ENCODE data around the gene SNRK. TPM values are rescaled to one million over a fixed set of nuclear protein-coding genes. Genes with fewer than 3 reads are reported as not detected.

Gene SNRK
- total RNA-seq, 1 experiment from 2014 or later = 14.4 TPM

GRCh38 chr3:43346978-43347749 is 60.8 kb downstream of the SNRK start:
- POLR2A ChIA-PET (ENCODE audit: unreplicated experiment) = no interaction called here
- Histone ChIP-seq H3K27me3 (ENCODE audit: insufficient read depth, low read depth) (no peaks in the 10 kb centered on the region), H3K9me2 (ENCODE audit: insufficient read depth) (no peaks in the 10 kb centered on the region), H3K4me1 (replicated peaks; ENCODE audit: insufficient read depth) (no peaks in the 10 kb centered on the region), H3K27ac (no peak overlapping the region), H3K36me3 (ENCODE audit: low read depth) (peaks cover 11% of the 10 kb centered on the region; the same call in 1 of the 2 replicates), H3K4me3 (no peak overlapping the region), H3K4me2 (no peak overlapping the region), H3F3A (ENCODE audit: insufficient read depth, low read depth) (no peaks in the 10 kb centered on the region), H3K9me3 (ENCODE audit: insufficient read depth, low read depth) (no peaks in the 10 kb centered on the region), H4K20me1 (ENCODE audit: insufficient read depth) (no peaks in the 10 kb centered on the region), H2AFZ (no peak overlapping the region), H3K79me2 (ENCODE audit: low read depth) (no peaks in the 10 kb centered on the region)
- no TSS peak for BruUV-seq (replicated peaks)
- DNase-seq = no peak
- TF ChIP-seq EZH2 (IDR thresholded peaks at IDR 0.05; ENCODE audit: low read depth) = no peak
- TF ChIP-seq, protein P1, sequence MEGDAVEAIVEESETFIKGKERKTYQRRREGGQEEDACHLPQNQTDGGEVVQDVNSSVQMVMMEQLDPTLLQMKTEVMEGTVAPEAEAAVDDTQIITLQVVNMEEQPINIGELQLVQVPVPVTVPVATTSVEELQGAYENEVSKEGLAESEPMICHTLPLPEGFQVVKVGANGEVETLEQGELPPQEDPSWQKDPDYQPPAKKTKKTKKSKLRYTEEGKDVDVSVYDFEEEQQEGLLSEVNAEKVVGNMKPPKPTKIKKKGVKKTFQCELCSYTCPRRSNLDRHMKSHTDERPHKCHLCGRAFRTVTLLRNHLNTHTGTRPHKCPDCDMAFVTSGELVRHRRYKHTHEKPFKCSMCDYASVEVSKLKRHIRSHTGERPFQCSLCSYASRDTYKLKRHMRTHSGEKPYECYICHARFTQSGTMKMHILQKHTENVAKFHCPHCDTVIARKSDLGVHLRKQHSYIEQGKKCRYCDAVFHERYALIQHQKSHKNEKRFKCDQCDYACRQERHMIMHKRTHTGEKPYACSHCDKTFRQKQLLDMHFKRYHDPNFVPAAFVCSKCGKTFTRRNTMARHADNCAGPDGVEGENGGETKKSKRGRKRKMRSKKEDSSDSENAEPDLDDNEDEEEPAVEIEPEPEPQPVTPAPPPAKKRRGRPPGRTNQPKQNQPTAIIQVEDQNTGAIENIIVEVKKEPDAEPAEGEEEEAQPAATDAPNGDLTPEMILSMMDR (conservative IDR thresholded peaks at IDR 0.05) = no peak
- intact Hi-C loops (cut with micrococcal nuclease; ENCODE audit: unreplicated experiment) = no loop called here
- CTCF ChIA-PET = no interaction called here

DNA sequence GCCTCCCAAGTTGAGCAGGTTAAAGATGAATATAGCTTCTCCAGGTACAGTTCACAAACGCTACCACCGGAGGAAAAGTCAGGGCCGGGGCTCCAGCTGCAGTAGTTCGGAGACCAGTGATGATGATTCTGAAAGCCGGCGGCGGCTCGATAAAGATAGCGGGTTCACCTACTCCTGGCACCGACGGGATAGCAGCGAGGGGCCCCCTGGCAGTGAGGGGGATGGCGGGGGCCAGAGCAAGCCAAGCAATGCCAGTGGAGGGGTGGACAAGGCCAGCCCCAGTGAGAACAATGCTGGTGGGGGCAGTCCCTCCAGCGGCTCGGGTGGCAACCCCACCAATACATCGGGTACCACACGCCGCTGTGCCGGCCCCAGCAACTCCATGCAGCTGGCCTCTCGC is 61.4 kb downstream of the SNRK start:
- TF ChIP-seq EZH2 (IDR thresholded peaks at IDR 0.05; ENCODE audit: low read depth) = no peak
- TF ChIP-seq, protein P1 (conservative IDR thresholded peaks at IDR 0.05) = no peak
- Histone ChIP-seq H3K79me2 (ENCODE audit: low read depth) (no peaks in the 10 kb centered on the region), H2AFZ (no peak overlapping the region), H3K9me3 (ENCODE audit: insufficient read depth, low read depth) (peaks cover 3% of the 10 kb centered on the region; the same call in 1 of the 2 replicates), H3F3A (ENCODE audit: insufficient read depth, low read depth) (no peaks in the 10 kb centered on the region), H3K4me1 (replicated peaks; ENCODE audit: insufficient read depth) (no peaks in the 10 kb centered on the region), H3K27me3 (ENCODE audit: insufficient read depth, low read depth) (no peaks in the 10 kb centered on the region), H3K36me3 (ENCODE audit: low read depth) (peaks cover 6% of the 10 kb centered on the region; the same call in 1 of the 2 replicates), H4K20me1 (ENCODE audit: insufficient read depth) (no peaks in the 10 kb centered on the region), H3K9me2 (ENCODE audit: insufficient read depth) (no peaks in the 10 kb centered on the region), H3K27ac (no peak overlapping the region), H3K4me2 (no peak overlapping the region), H3K4me3 (no peak overlapping the region)
- no peak for DNase-seq
- BruUV-seq (replicated peaks) = no TSS peak
- ChIA-PET POLR2A (ENCODE audit: unreplicated experiment) (interaction anchor here (0.5 kb wide), 1 partner anchor 719 kb away, joined by 6 read pairs; no protein-coding TSS in a partner anchor), CTCF (interaction anchor here (1.2 kb wide), 1 partner anchor 14 kb away, joined by 15 read pairs; no protein-coding TSS in a partner anchor)
- intact Hi-C loops (cut with micrococcal nuclease; ENCODE audit: unreplicated experiment) = no loop called here

DNA sequence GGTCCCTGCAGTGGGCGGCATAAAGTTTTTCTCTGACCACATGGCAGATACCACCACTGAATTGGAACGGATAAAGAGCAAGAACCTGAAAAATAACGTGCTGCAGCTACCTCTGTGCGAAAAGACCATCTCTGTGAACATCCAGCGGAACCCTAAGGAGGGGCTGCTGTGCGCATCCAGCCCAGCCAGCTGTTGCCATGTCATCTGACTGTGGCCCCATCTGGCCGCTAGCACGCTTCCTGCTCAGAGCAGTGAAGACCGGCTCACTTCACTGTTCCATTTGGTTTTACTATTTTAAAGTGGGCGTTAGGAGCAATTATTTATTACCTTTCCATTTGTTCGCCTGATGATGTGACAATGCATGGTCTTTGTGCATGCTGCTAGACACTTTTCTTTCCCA is 62.0 kb downstream of the SNRK start:
- no peak overlapping the region for H3K4me2 ChIP-seq
- no peak for DNase-seq
- no peak overlapping the region for H3K4me3 ChIP-seq
- no peaks in the 10 kb centered on the region for H3K27me3 ChIP-seq (ENCODE audit: insufficient read depth, low read depth)
- intact Hi-C loops (cut with micrococcal nuclease; ENCODE audit: unreplicated experiment) = no loop called here
- H3K36me3 ChIP-seq (ENCODE audit: low read depth) = peaks cover 6% of the 10 kb centered on the region; the same call in 1 of the 2 replicates
- POLR2A ChIA-PET (ENCODE audit: unreplicated experiment) = no interaction called here
- no peaks in the 10 kb centered on the region for H3K9me2 ChIP-seq (ENCODE audit: insufficient read depth)
- no peaks in the 10 kb centered on the region for H4K20me1 ChIP-seq (ENCODE audit: insufficient read depth)
- H2AFZ ChIP-seq = no peak overlapping the region
- CTCF ChIA-PET = interaction anchor here (1.2 kb wide), 1 partner anchor 15 kb away, joined by 15 read pairs; no protein-coding TSS in a partner anchor
- H3F3A ChIP-seq (ENCODE audit: insufficient read depth, low read depth) = no peaks in the 10 kb centered on the region
- H3K4me1 ChIP-seq (replicated peaks; ENCODE audit: insufficient read depth) = no peaks in the 10 kb centered on the region
- H3K27ac ChIP-seq = no peak overlapping the region
- TF ChIP-seq EZH2 (IDR thresholded peaks at IDR 0.05; ENCODE audit: low read depth) = no peak
- TF ChIP-seq, protein P1 (conservative IDR thresholded peaks at IDR 0.05) = no peak
- BruUV-seq (replicated peaks) = no TSS peak
- no peaks in the 10 kb centered on the region for H3K79me2 ChIP-seq (ENCODE audit: low read depth)
- peaks cover 4% of the 10 kb centered on the region; the same call in 1 of the 2 replicates for H3K9me3 ChIP-seq (ENCODE audit: insufficient read depth, low read depth)
